ENCODE measurements around the gene OR2T5. TPM values are rescaled to one million over a fixed set of nuclear protein-coding genes. Genes with fewer than 3 reads are reported as not detected.
"Not testable (repeated sequence)": the region's sequence is repeated elsewhere in the genome, so short reads cannot be mapped to it uniquely, and the experiment has no call there.

OR2T5 gene
- polyA plus RNA-seq, 1 donor from 2014 or later: not detected

- H3K27me3 ChIP-seq (ENCODE audit: insufficient read depth, low read depth, low read length); H3K9me3 ChIP-seq (ENCODE audit: low read length); H4K20me1 ChIP-seq (ENCODE audit: insufficient read depth); H3K4me2 ChIP-seq (ENCODE audit: low read length); H3K36me3 ChIP-seq (ENCODE audit: insufficient read depth, low read length); H3K4me3 ChIP-seq (ENCODE audit: low read length); H3K9me2 ChIP-seq (ENCODE audit: insufficient read depth, low read length); H2AFZ ChIP-seq (ENCODE audit: low read depth, low read length); H3K27ac ChIP-seq (ENCODE audit: low read length); H3F3A ChIP-seq (ENCODE audit: insufficient read depth, low read length, poor library complexity, severe bottlenecking); H3K79me2 ChIP-seq (replicated peaks; ENCODE audit: insufficient read depth, low read length); H3K9ac ChIP-seq (ENCODE audit: low read length): not testable (repeated sequence)
Measured at GRCh38 chr1:248537449-248537848, 49.1 kb downstream of the OR2T5 start.

Other genes with a start within 250 kb of the OR2T5 start
- gene OR2T33, start 210.6 kb upstream of the OR2T5 start, polyA plus RNA-seq: not detected in 2 replicates
- gene OR2T12, start 185.2 kb upstream of the OR2T5 start, polyA plus RNA-seq: not detected in 2 replicates
- gene OR2M7, start 164.0 kb upstream of the OR2T5 start, polyA plus RNA-seq: not detected in 2 replicates
- not detected in 2 replicates for gene OR14C36, start 139.8 kb upstream of the OR2T5 start, polyA plus RNA-seq
- not detected in 2 replicates for gene OR2T4, start 126.9 kb upstream of the OR2T5 start, polyA plus RNA-seq
- gene OR2T6, start 112.8 kb upstream of the OR2T5 start, polyA plus RNA-seq: not detected in 2 replicates
- not detected in 2 replicates for gene OR2T1, start 85.5 kb upstream of the OR2T5 start, polyA plus RNA-seq
- not detected in 2 replicates for gene OR2T2, start 43.0 kb upstream of the OR2T5 start, polyA plus RNA-seq
- not detected in 2 replicates for gene OR2T3, start 15.2 kb upstream of the OR2T5 start, polyA plus RNA-seq
- gene OR2G6, start 19.5 kb downstream of the OR2T5 start, polyA plus RNA-seq: not detected in 2 replicates
- not detected in 2 replicates for gene OR2T29, start 74.2 kb downstream of the OR2T5 start, polyA plus RNA-seq
- not detected in 2 replicates for gene OR2T34, start 86.2 kb downstream of the OR2T5 start, polyA plus RNA-seq
- not detected in 2 replicates for gene OR2T10, start 109.1 kb downstream of the OR2T5 start, polyA plus RNA-seq
- gene OR2T11, start 146.5 kb downstream of the OR2T5 start, polyA plus RNA-seq: not detected in 2 replicates
- gene OR2T35, start 156.7 kb downstream of the OR2T5 start, polyA plus RNA-seq: not detected in 2 replicates
- not detected in 2 replicates for gene OR2T27, start 166.9 kb downstream of the OR2T5 start, polyA plus RNA-seq
- not detected in 2 replicates for gene OR14I1, start 214.2 kb downstream of the OR2T5 start, polyA plus RNA-seq

Measured in neural cell (in vitro differentiated cells).